NOMO-1 treated with DMSO at 0.1 percent for 48 hours (cell line): ENCODE data around the gene RAP1GAP.

Experiments
- DNase-seq: peaks from one replicate; lab custom pipeline; 2025; ENCODE audit not compliant: unreplicated experiment; lab: John Stamatoyannopoulos, UW

Gene RAP1GAP

GRCh38 chr1:21669258-21670058, at the start of gene RAP1GAP:
Gene RAP1GAP, minus strand, starts transcription at chr1:21669357. Its CDS starts 49,325 bp downstream, at chr1:21620032.
- peak; percentile 25 for DNase-seq

- no peak for DNase-seq
Observed at GRCh38 chr1:21716169-21716568, 47.0 kb upstream of the RAP1GAP start.

GRCh38 chr1:21707891-21708290, 38.7 kb upstream of the RAP1GAP start:
- no peak for DNase-seq

- no peak for DNase-seq
Observed at GRCh38 chr1:21707086-21707840, 38.1 kb upstream of the RAP1GAP start.

GRCh38 chr1:21706151-21706835, 37.1 kb upstream of the RAP1GAP start:
- DNase-seq: peak; percentile 55

GRCh38 chr1:21705303-21705980, 36.3 kb upstream of the RAP1GAP start:
- no peak for DNase-seq

GRCh38 chr1:21704145-21704544, 35.0 kb upstream of the RAP1GAP start:
- no peak for DNase-seq

GRCh38 chr1:21703318-21703963, 34.3 kb upstream of the RAP1GAP start:
- peak; percentile 11 for DNase-seq

- DNase-seq: no peak
Observed at GRCh38 chr1:21702780-21703179, 33.6 kb upstream of the RAP1GAP start.

- DNase-seq: no peak
Observed at GRCh38 chr1:21701401-21701800, 32.2 kb upstream of the RAP1GAP start.

GRCh38 chr1:21700094-21700493, 30.9 kb upstream of the RAP1GAP start:
- no peak for DNase-seq

GRCh38 chr1:21696931-21697330, 27.8 kb upstream of the RAP1GAP start:
- DNase-seq: peak; percentile 51

GRCh38 chr1:21693732-21694131, 24.6 kb upstream of the RAP1GAP start:
- DNase-seq: no peak

GRCh38 chr1:21691739-21692138, 22.6 kb upstream of the RAP1GAP start:
- no peak for DNase-seq

GRCh38 chr1:21689661-21690372, 20.7 kb upstream of the RAP1GAP start:
- no peak for DNase-seq

- DNase-seq: no peak
Observed at GRCh38 chr1:21687081-21687529, 17.9 kb upstream of the RAP1GAP start.

- DNase-seq: peak; percentile 21
Observed at GRCh38 chr1:21685946-21686678, 17.0 kb upstream of the RAP1GAP start.

GRCh38 chr1:21681426-21681825, 12.3 kb upstream of the RAP1GAP start:
- DNase-seq: no peak

- DNase-seq: no peak
Observed at GRCh38 chr1:21680918-21681317, 11.8 kb upstream of the RAP1GAP start.
